GM19099 (cell line): ENCODE results near the gene KIF1A.

Experiments
- POLR2A ChIP-seq: IDR thresholded peaks from 3 replicates; pipeline ENCODE4 v1.6.1; 2011; ENCODE audit warnings: low read depth; ENCODE audit not compliant: insufficient read length; ENCODE audit errors: extremely low read depth

Gene KIF1A

DNA sequence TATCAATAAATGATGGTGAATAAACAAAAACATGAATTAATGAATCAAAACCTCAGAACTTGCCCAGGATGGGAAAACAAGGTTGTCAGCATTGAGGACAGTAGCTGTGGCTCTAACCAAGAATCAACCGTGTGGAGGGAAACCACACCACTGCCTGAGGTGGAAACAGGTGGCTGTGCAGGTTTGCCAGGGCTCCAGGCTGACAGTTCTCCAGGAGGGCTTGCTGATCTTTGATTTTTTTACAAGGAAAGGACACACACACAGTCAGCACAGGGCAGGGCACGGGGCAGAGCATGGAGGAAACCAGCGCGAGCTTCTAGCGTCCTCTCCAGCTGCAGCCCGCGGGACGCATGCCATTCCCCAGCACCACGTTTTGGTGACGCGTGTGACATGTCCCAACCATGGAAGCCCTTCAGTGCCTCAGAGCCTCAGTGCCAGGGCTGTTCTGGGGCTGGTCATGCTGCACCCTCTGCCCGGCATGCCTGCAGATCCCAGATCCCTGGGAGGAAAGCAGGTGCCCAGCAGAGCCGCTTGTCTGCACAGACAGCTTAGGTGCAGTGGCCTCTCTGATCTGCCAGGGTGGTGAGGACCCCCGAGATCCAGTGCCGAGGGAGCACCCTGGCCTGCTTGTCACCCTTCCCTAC, 32.8 kb upstream of the KIF1A start:
- no peak for TF ChIP-seq POLR2A

DNA sequence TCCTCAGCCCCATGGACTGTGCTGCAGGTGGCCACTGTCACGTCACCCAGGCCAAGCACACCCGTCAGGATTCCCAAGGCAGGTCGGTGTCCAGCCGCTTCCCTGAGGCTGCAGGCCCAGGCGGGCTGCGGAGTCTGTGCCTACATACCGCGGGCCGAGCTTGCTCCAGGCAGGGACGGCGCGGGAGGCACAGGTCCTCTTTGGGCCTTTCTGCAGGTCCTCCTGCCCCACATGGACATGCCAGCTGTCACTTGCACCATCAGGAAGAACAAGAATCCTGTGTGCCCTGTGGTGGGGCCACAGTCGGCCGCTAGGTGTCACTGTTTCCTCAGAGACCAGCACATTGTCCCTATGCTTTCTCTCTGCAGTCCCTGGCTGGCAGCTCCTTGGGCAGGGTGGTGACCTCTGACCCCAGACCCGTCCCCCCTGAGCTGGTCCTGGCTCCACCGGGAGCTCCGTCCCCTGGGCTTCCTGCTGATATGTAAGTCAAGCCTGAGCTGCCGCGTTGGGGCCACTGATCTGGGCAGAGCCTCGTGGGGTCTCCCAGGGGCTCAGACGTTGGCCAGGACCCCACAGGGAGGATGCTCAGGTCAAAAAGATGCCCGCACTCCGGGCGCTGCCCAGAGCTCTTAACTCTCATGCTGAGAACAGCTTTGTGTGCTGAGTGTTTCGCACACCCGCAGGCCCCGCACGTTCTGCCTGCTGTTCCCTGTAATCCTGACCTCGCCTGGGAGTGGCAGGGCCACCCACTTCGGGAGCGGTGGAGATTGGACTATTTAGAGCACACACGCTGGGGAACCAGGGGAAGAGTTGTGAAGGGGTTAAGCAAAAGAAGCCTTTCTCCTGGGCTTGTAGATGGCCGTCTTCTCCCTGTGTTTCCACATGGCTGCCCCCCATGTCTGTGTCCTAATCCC, 31.3 kb upstream of the KIF1A start:
- TF ChIP-seq POLR2A: no peak

DNA sequence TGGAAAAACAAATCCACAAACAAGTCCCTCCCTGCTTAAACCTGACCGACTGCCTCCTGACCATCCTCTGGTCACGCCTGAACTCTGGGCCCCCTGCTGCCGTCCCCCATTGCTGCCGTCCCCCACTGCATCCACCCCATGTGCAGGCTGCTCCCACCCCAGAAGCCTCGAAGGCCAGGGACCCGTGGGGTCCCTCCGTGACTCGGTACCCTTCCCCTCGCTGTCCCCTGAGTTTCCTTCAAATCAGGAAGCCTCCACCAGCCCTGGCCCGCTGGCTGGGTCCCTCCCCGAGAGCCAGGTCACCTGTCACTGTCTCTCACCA, 30.7 kb upstream of the KIF1A start:
- TF ChIP-seq POLR2A: no peak

DNA sequence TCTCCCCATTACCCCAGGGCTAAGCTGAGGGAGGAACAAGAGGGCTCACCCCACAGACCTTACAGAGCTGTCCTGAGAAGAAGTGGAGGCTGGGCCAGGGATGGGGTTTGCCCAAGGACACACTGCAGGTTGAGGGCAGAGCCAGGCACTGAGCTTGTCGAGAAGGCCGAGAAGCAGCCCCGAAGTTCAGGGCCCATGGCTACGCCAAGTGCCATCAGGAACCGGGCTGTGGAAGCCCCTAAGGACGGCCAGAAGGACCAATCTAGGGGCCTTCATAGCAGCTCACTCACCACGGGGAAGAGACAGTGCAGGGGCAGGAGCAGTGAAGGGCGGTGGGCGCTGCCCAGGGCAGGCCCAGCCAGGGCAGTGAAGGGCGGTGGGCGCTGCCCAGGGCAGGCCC, 30.0 kb upstream of the KIF1A start:
- no peak for TF ChIP-seq POLR2A

DNA sequence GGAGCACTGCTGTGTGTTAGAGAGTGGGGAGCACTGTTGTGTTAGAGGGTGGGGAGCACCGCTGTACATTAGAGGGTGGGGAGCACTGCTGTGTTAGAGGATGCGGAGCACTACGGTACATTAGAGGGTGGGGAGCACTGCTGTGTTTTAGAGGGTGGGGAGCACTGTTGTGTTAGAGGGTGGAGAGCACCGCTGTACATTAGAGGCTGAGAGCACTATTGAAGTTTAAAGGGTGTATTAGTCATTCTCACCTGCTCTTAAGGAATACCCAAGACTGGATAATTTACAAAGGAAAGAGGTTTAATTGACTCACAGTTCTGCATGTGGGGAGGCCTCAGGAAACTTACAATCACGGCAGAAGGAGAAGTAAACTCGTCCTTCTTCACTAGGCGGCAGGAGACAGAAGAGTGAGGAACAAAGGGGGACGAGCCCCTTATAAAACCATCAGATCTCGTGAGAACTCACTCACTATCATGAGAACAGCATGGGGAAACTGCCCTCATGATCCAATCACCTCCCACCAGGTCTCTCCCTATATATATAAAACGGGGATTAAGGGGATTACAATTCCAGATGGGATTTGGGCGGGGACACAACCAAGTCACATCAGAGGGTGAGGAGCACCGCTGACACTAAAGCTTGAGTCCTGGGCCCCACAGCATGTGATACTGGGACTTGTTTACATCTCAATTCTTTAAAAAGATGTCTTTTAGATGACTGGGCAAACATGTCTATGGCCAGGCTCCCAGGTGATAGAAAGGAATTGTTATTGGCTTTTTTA, 29.1 kb upstream of the KIF1A start:
- no peak for TF ChIP-seq POLR2A

DNA sequence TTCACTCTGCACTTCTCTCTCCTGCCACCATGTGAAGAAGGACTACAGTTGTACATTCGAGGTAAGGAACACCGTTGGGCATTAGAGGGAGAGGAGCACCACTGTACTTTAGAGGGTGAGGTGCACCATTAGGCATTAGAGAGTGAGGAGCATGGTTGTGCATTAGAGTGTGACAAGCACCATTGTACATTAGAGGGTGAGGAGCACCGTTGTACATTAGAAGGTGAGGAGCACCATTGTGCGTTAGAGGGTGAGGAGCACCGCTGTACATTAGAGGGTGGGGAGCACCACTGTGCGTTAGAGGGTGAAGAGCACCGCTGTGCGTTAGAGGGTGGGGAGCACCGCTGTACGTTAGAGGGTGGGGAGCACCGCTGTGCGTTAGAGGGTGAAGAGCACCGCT, 27.8 kb upstream of the KIF1A start:
- no peak for TF ChIP-seq POLR2A

DNA sequence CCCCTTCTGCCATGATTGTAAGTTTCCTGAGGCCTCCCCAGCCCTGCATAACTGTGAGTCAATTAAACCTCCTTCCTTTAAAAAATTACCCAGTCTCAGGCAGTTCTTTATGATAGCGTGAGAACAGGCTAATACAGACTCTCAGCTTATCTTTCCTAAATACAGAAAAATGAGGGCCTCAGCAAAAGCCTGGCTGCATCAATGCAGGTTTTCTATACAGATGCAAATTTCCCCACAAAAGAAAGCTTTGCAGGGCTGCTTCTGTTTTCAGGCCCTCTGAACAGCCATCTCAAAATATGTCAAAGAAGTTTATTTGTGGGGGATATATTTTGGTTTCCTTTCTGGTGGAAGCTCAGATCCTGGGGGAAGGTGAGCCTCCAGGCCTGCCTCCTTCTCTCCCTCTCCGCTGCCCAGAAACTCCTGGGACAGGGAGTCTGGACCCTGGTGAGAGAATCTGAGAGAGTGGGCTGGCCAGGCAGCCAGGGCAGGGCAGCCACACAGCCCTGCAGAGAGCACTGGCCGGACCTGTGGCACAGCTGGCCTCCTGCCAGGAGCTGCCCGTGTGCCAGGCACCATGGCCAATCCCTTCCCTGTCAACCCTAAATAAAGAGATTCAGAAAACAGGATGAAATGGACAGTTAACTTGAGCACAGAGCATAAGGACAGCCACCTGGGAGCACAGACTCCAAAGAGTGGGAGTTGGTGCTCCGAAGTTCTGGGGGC, 27.0 kb upstream of the KIF1A start:
- TF ChIP-seq POLR2A: no peak

DNA sequence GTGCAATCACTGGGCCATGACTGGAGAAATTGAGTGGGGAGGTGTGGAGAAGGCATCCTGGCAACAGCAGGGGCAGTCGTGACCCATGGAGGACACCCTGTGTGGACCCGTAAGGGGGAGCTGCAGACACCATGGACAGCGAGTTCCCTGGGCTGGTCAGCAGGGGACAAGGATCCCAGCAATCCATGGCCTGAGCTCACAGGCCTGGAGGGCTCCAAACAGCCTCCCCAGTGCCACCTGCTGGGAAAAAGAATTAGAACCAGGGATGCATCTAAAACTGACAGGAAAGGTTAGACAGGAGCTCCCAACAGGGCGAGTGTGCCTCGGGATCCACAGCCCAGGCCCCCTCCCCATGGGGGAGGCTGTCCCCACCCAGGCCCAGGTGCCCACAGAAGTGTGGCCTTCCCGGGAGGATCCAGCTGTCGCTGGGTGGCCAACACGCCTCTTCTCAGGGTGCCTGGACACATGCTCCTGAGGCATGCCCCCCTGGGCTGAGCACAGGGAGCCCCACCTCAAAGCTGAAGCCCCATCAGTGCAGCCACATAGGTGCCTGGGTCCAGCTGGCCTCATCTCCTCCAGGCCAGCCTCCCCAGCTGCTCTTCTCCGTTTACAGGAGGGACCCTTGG, 20.5 kb upstream of the KIF1A start:
- TF ChIP-seq POLR2A: no peak

DNA sequence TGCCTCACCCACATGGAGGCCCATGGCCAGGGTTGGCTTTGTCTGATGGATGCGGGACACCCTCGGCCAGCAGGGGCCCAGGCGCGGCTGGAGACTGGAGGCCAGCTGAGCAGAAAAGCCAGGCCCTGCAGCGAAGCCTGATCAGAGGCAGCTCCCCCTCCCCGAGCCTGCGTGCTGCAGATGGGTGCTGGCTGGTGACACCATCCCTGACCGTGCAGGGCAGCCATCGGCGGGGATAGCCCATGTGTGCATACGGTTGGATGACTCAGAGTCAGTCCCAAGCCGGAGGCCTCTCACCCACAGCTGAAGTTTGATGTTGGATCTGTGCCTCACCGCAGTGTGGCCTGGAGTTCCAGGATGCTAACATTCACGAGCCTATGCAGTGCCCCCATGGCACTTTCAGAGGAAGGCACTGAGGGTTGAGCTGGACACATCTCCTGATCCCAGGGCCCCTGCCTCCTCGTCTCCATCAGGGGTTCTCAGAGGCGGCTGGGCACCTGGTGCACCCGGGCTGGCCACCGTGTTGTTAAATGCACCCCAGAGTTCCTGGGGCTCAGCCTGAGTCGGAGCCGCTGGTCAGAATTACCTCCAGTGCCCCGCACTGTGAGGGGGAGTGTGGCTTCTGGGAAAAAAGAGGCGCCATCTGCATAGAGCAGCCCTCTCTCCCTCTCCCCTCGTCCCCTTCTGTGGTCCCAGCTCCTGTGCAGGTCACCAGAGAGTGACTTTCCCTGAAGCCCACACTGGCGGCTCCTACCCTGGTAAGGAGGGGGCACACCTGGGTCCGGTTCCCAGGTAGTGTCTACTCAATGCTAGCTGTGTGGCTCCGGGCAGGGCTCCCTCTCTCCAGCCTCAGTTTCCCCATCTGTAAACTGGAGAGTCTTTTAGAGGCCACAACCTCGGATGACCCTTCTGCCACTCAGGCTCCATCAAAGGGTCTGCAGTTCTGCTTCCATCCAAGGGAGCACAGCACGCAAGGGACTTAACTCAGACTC, 19.4 kb upstream of the KIF1A start:
- TF ChIP-seq POLR2A: no peak

DNA sequence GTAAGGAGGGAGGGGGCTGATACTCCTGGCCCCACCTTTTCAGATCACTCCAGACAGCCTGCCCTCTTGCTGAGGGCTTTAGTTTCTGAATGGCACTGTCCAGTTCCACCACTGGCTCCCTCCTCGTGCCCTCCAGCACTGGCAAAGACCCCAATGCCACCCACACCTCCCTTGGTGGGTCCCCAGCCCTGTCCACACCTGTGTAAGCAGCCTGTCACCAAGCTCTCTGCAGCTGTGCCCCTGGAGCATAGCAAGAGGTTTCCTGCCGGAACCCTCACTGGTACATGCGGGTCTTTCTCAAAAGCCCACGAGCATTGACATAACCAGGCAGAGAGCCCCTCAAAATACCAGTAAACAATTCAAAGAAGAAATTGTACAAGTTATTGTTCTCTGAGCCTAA, 17.6 kb upstream of the KIF1A start:
- TF ChIP-seq POLR2A: no peak

DNA sequence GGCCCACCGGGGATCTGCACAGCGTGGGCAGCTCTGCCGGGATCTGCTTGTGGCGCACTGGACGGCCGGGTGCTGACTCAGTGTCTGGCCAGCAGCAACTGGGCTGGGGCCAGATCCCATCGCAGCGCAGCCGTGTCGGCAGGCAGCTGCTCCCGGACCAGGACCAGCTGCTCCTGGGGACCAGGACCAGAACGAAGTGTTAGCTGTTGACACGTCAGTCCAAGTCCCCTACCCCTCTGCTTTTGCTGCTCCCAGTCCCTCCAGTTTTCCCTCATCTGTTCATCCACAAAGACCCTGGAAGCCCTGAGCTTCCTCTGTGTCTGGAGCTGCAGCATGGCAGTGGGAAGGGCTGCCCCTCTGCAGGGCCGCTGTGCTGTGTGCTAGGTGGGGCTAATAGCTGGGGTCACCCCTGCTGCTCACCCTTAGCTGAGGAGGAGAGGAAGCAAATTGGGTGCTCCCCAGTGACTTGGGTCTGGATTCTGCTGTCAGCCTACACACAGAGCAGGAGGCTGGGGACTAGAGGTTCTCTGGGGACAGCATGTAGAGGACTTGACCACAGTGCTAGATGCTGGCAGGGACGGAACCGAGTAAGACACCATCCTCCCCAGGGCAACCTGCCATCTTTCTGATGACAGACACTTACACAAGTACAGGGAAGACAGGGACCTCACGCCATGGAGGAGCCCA, 16.9 kb upstream of the KIF1A start:
- no peak for TF ChIP-seq POLR2A

DNA sequence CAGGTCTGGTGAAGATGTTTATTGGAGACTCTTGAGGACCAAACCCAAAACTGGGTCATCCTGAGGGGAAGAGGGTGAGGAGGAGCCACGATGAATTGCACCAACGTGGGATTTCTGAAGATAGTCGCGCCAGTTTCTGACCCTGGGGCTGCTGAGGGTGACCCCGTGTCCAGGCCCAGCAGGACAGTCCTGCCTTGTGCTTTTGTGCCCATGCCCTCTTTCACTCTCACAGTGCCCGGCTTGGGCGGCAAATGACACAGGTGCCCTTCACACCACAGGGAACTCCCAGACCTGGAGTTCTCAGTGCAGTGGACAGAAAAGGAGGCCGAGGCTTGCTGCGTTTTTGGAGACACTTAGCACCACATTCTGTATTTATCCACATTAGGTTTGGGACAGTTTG, 15.5 kb upstream of the KIF1A start:
- no peak for TF ChIP-seq POLR2A
